ENCODE results near the gene RASAL2. TPM values are rescaled to one million over a fixed set of nuclear protein-coding genes. Genes with fewer than 3 reads are reported as not detected.

The RASAL2 gene
- total and polyA plus RNA-seq, 2 of the 13 experiments (the other 11 are each of a cell fraction or from before 2014, with no cell fraction given) = 5.4 to 5.9 TPM

- POLR2A ChIA-PET = interaction anchor here (1.6 to 7.6 kb wide), 2 partner anchors 10 to 16 kb away, joined by 6 to 58 read pairs; no protein-coding TSS in a partner anchor
- TF ChIP-seq ZNF772 (CRISPR knock-in tag; IDR thresholded peaks at IDR 0.05) (peak; percentile 96), ZNF7 (CRISPR knock-in tag; IDR thresholded peaks at IDR 0.05) (peak; percentile 49; the same call in 1 of the 2 replicates), ELF3 (CRISPR knock-in tag; IDR thresholded peaks at IDR 0.05) (peak; percentile 32; the same call in 1 of the 2 replicates), MAZ (IDR thresholded peaks at IDR 0.05; ENCODE audit: borderline replicate concordance, low read depth, low read length) (0 out of 2 replicates have a peak, but pooled peaks have one; percentile 38), MAZ (CRISPR knock-in tag; IDR thresholded peaks at IDR 0.05; ENCODE audit: low read depth) (no peak), ARID3A (IDR thresholded peaks at IDR 0.05; ENCODE audit: low read depth, low read length) (peak; percentile 66; the same call in 1 of the 2 replicates)
- TF ChIP-seq, protein P1, sequence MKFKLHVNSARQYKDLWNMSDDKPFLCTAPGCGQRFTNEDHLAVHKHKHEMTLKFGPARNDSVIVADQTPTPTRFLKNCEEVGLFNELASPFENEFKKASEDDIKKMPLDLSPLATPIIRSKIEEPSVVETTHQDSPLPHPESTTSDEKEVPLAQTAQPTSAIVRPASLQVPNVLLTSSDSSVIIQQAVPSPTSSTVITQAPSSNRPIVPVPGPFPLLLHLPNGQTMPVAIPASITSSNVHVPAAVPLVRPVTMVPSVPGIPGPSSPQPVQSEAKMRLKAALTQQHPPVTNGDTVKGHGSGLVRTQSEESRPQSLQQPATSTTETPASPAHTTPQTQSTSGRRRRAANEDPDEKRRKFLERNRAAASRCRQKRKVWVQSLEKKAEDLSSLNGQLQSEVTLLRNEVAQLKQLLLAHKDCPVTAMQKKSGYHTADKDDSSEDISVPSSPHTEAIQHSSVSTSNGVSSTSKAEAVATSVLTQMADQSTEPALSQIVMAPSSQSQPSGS (CRISPR knock-in tag; IDR thresholded peaks at IDR 0.05) = no peak
- Histone ChIP-seq H3K27ac (ENCODE audit: extremely low read length, insufficient read depth, low read length) (peak overlapping the region; percentile 16), H3K9me3 (ENCODE audit: low read length) (no peaks in the 10 kb centered on the region; the same call in 1 of the 2 replicates), H3K27me3 (ENCODE audit: control insufficient read depth in 1 of 2, insufficient read depth in 2 of 2, low read length in 2 of 2) (no peaks in the 10 kb centered on the region; a peak in 1 of 5 replicates), H3K4me2 (ENCODE audit: low read depth, low read length) (peak overlapping the region; percentile 21), H4K20me1 (ENCODE audit: insufficient read depth, low read length) (no peaks in the 10 kb centered on the region), H2AFZ (ENCODE audit: low read length) (no peak overlapping the region), H3K9ac (ENCODE audit: insufficient read depth, low read depth, low read length) (no peak overlapping the region), H3K4me1 (ENCODE audit: insufficient read depth, low read length) (peaks cover 61% of the 10 kb centered on the region), H3K79me2 (ENCODE audit: insufficient read depth, low read length) (no peaks in the 10 kb centered on the region), H3K36me3 (replicated peaks in 1 of 2; ENCODE audit: control insufficient read depth in 1 of 2, insufficient read depth in 2 of 2, low read length in 2 of 2) (no peaks in the 10 kb centered on the region), H3K4me3 (replicated peaks in 1 of 3; ENCODE audit: insufficient read depth in 1 of 3, low read depth in 2 of 3, low read length in 3 of 3) (no peak overlapping the region)
- FAIRE-seq (no peak), DNase-seq (ENCODE audit: low spot score) (no peak), ATAC-seq (peak; percentile 36)
- CTCF ChIA-PET (ENCODE audit: low intra/inter-chr PET ratio, low total read pairs) = no interaction called here
- no TSS peak for BruUV-seq (replicated peaks)
- WGBS (ENCODE audit: low lambda C conversion rate) = 2% methylated on average over 2 of the region's 2 CpGs
- in situ Hi-C loops (cut with HindIII; ENCODE audit: extremely low pct_ligation_motif_present, low pct_unique_long_range_greater_than_20kb) = no loop called here
- intact Hi-C loops (cut with micrococcal nuclease; ENCODE audit: unreplicated experiment) = no loop called here
These were observed 46.4 kb upstream of the RASAL2 start for GRCh38 chr1:178047403-178048093.

All from HepG2 (cell line).